Lower leg skin (tissue), 4 donors: ENCODE measurements around the gene BDH1. TPM values are rescaled to one million over a fixed set of nuclear protein-coding genes. Genes with fewer than 3 reads are reported as not detected.

ENCODE experiments used
- DNase-seq, 2 donors: peaks; one replicate each; pipeline ENCODE4 v3.0.0-alpha.2; 2019; ENCODE audit warnings: low spot score in 2 of 2
- H3K4me3 ChIP-seq: fragments of 200-600 bp; sonication (generic); 2 replicates; pipeline ENCODE4 v1.5.1; 2017; ENCODE audit warnings: mild to moderate bottlenecking, low read depth; ENCODE audit not compliant: poor library complexity, severe bottlenecking
- CTCF ChIP-seq, 3 donors: fragments of 450-650 bp; IDR thresholded peaks; one replicate each; pipeline ENCODE4 v1.5.1; 2016; ENCODE audit warnings: antibody characterized with exemption in 3 of 3, mild to moderate bottlenecking in 3 of 3, moderate library complexity in 2 of 3
- POLR2A ChIP-seq, 2 donors: fragments of 450-650 bp; IDR thresholded peaks; one replicate each; pipeline ENCODE4 v1.6.1; 2016 to 2017; ENCODE audit warnings: antibody characterized with exemption in 2 of 2, mild to moderate bottlenecking in 1 of 2, moderate library complexity in 1 of 2
- WGBS, 2 donors: methylation state at CpG; one replicate each; pipeline ENCODE4 v1.1.5; 2018; 5-methylcytosine and 5-hydroxymethylcytosine counted together
- intact Hi-C: fragments of 100-400 bp; cut with DNase I; formaldehyde crosslinking; loops from one replicate; pipeline ENCODE4 v1.15.0; 2023; ENCODE audit warnings: low total_unique reads
- total RNA-seq, 4 donors: library from RNA; depleted of rRNA; stranded (reverse); fragments of >200 nt; gene quantifications; one replicate each; pipeline ENCODE4 v1.1.0, GENCODE V29; 2016

The BDH1 gene
- total RNA-seq, 4 donors from 2014 or later = 56.3 to 86.1 (median 59.7) TPM

GRCh38 chr3:197539651-197540051 is 16.1 kb downstream of the BDH1 start:
- DNase-seq = peak; percentile 41 to 84

GRCh38 chr3:197533927-197534725 is 21.6 kb downstream of the BDH1 start:
- no peak overlapping the region for H3K4me3 ChIP-seq
- 40 to 52% methylated on average over 6 of the region's 6 CpGs for WGBS, 2 donors
- TF ChIP-seq POLR2A (IDR thresholded peaks at IDR 0.05) = no peak
- TF ChIP-seq CTCF (IDR thresholded peaks at IDR 0.05) = no peak
- DNase-seq = no peak
- intact Hi-C loops = no loop called here

More at GRCh38 chr3:197539651-197540051, 16.1 kb downstream of the BDH1 start:
- intact Hi-C loops = no loop called here
- TF ChIP-seq POLR2A (IDR thresholded peaks at IDR 0.05) (no peak), CTCF (IDR thresholded peaks at IDR 0.05) (no peak)
- H3K4me3 ChIP-seq = no peak overlapping the region
- WGBS, 2 donors = 56 to 68% methylated on average over 6 of the region's 6 CpGs

GRCh38 chr3:197533396-197533795 is 22.4 kb downstream of the BDH1 start:
- no peak overlapping the region for H3K4me3 ChIP-seq
- no peak for DNase-seq
- TF ChIP-seq CTCF (IDR thresholded peaks at IDR 0.05) = no peak
- no peak for TF ChIP-seq POLR2A (IDR thresholded peaks at IDR 0.05)
- WGBS, 2 donors = 92 to 95% methylated on average over 10 of the region's 10 CpGs
- intact Hi-C loops = no loop called here

GRCh38 chr3:197532388-197532787 is 23.4 kb downstream of the BDH1 start:
- intact Hi-C loops = no loop called here
- WGBS, 2 donors = 91 to 92% methylated on average over 3 of the region's 3 CpGs
- TF ChIP-seq POLR2A (IDR thresholded peaks at IDR 0.05) (no peak), CTCF (IDR thresholded peaks at IDR 0.05) (no peak)

DNA sequence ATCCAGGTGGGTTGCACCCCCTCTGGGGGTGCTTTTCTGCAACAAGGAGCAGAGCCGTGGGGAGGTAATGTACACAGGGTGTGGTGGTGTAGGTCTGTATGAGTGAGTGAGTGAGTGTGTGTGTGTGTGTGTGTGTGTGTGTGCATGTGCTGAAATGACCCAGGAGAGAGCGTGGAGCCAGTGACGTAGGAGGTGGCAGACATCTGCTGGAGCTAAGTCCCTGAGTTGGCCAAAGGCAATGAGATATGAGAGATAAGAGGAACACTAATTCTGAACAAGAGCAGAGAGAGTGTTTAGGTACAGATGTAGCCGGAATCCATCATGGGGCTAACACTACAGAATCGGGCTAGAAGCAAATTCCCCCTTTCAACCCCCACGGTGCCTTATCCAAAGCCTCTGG is 27.6 kb downstream of the BDH1 start:
- TF ChIP-seq CTCF (IDR thresholded peaks at IDR 0.05) (no peak), POLR2A (IDR thresholded peaks at IDR 0.05) (no peak)
- DNase-seq = no peak
- no peak overlapping the region for H3K4me3 ChIP-seq
- WGBS, 2 donors = 82 to 88% methylated on average over 6 of the region's 6 CpGs
- intact Hi-C loops = no loop called here

More at GRCh38 chr3:197532388-197532787, 23.4 kb downstream of the BDH1 start:
- no peak for DNase-seq
- H3K4me3 ChIP-seq = no peak overlapping the region
